GM21360 (cell line): ENCODE data around the gene CHRNA4.
"Not testable (repeated sequence)": the region's sequence is repeated elsewhere in the genome, so short reads cannot be mapped to it uniquely, and the experiment has no call there.

Experiments used
- ATAC-seq: cut with Tn5 transposase; IDR thresholded peaks from one replicate; pipeline ENCODE4 v1.9.1; 2021; ENCODE audit warnings: mild to moderate bottlenecking, moderate library complexity; ENCODE audit not compliant: unreplicated experiment

Gene CHRNA4

GRCh38 chr20:63350597-63351325, 10.4 kb downstream of the CHRNA4 start:
- no peak for ATAC-seq

GRCh38 chr20:63350196-63350595, 11.0 kb downstream of the CHRNA4 start:
- no peak for ATAC-seq

- no peak for ATAC-seq
Measured at GRCh38 chr20:63349516-63349895, 11.6 kb downstream of the CHRNA4 start.

- ATAC-seq: no peak
Measured at GRCh38 chr20:63348828-63349515, 12.2 kb downstream of the CHRNA4 start.

GRCh38 chr20:63347950-63348827, 13.0 kb downstream of the CHRNA4 start:
- ATAC-seq: no peak

- no peak for ATAC-seq
Measured at GRCh38 chr20:63347081-63347741, 13.9 kb downstream of the CHRNA4 start.

GRCh38 chr20:63346131-63347080, 14.7 kb downstream of the CHRNA4 start:
- ATAC-seq: no peak

- ATAC-seq: no peak
Measured at GRCh38 chr20:63345328-63346100, 15.6 kb downstream of the CHRNA4 start.

- no peak for ATAC-seq
Measured at GRCh38 chr20:63344616-63345327, 16.4 kb downstream of the CHRNA4 start.

GRCh38 chr20:63343460-63344445, 17.4 kb downstream of the CHRNA4 start:
- no peak for ATAC-seq

- ATAC-seq: no peak
Measured at GRCh38 chr20:63342561-63343459, 18.3 kb downstream of the CHRNA4 start.

- not testable (repeated sequence) for ATAC-seq
Measured at GRCh38 chr20:63340158-63340688, 20.9 kb downstream of the CHRNA4 start.

GRCh38 chr20:63339154-63340094, 21.7 kb downstream of the CHRNA4 start:
- ATAC-seq: not testable (repeated sequence)

GRCh38 chr20:63337786-63338420, 23.2 kb downstream of the CHRNA4 start:
- ATAC-seq: no peak
